Endothelial cell (in vitro differentiated cells): ENCODE data around the gene HOXC12. TPM values are rescaled to one million over a fixed set of nuclear protein-coding genes. Genes with fewer than 3 reads are reported as not detected.
A peak's percentile ranks its signal among the peaks of the same experiment; 100 is the strongest.

Experiments
- DNase-seq: peaks from one replicate; pipeline ENCODE4 v3.0.0; 2021; ENCODE audit warnings: low spot score
- H3K27ac Mint-ChIP-seq: one replicate; pipeline ENCODE4 v1.8.0; 2021; ENCODE audit warnings: mixed read lengths, inconsistent platforms; ENCODE audit not compliant: unreplicated experiment
- H3K27me3 Mint-ChIP-seq: one replicate; pipeline ENCODE4 v1.8.0; 2021; ENCODE audit warnings: mild to moderate bottlenecking, moderate library complexity, mixed read lengths, inconsistent platforms; ENCODE audit not compliant: unreplicated experiment
- H3K36me3 Mint-ChIP-seq: one replicate; pipeline ENCODE4 v1.8.0; 2021; ENCODE audit warnings: mild to moderate bottlenecking, low read depth, mixed read lengths, inconsistent platforms; ENCODE audit not compliant: unreplicated experiment
- H3K4me1 Mint-ChIP-seq: one replicate; pipeline ENCODE4 v1.8.0; 2021; ENCODE audit warnings: mild to moderate bottlenecking, mixed read lengths, inconsistent platforms; ENCODE audit not compliant: unreplicated experiment
- H3K4me3 Mint-ChIP-seq: one replicate; pipeline ENCODE4 v1.8.0; 2021; ENCODE audit warnings: mild to moderate bottlenecking, mixed read lengths, inconsistent platforms; ENCODE audit not compliant: unreplicated experiment
- H3K9me3 Mint-ChIP-seq: one replicate; pipeline ENCODE4 v1.8.0; 2021; ENCODE audit warnings: mixed read lengths, inconsistent platforms; ENCODE audit not compliant: unreplicated experiment
- total RNA-seq: library from RNA; stranded (reverse); fragmentation: NEBNext Ultra II Directional; extraction: Animal tissue kit (Norgen Biotek cat#: 25700); gene quantifications from one replicate; pipeline ENCODE4 v1.2.1, GENCODE V29; 2021; ENCODE audit not compliant: unreplicated experiment
- TF ChIP-seq, protein P1 (sequence below): fragments of 200-600 bp; sonication (generic); IDR thresholded peaks from one replicate; pipeline ENCODE4 v1.5.0; 2021; ENCODE audit warnings: antibody characterized with exemption; ENCODE audit not compliant: unreplicated experiment

The HOXC12 gene
- total RNA-seq, 1 donor from 2014 or later: 1.3 TPM

DNA sequence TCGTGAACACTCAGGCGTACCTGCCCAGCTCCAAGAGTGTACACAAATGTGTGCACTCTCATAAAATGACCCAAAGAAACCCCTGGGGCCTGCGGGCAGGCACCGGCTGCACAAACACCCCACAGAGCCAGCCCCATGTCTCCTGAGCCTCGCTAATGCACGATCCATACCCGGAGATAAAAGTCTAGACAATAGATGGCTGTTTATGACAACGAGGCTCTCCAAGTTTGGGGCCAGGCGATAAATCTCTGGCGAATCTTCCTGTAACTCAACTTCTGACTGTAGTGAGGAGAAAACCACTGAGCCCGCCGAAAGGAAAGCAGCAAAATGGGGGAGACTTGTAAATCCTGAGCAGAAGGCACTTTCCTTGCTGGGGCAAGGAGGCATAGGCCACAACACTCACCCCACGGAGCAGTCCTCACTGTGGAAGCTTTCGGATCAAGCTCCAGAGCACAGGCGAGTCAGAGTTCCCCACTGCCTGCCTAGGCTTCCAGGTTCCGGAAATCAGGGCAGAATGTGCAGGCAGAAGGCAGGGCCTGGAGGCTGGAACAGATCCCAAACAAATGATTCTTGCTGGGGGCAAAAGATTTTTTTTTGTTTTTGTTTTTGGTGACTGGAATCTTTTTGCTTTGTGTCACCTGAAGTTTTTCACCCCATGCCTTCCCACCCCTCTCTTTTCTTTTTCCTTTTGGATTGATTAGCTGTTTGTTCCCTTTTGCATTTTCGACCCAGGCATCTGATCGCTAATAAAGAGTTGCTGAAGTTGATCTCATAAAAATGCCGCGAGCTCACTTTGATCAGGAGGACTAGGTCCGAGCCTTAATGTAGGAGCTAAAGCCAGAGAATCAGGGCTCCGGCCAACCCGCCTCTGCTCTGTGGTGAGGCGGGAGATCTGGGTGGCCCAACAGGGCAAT lies 13.8 kb downstream of the HOXC12 start:
- peaks cover 47% of the 10 kb centered on the region for H3K27me3 Mint-ChIP-seq
- no peaks in the 10 kb centered on the region for H3K9me3 Mint-ChIP-seq
- no peak for DNase-seq
- TF ChIP-seq, protein P1, sequence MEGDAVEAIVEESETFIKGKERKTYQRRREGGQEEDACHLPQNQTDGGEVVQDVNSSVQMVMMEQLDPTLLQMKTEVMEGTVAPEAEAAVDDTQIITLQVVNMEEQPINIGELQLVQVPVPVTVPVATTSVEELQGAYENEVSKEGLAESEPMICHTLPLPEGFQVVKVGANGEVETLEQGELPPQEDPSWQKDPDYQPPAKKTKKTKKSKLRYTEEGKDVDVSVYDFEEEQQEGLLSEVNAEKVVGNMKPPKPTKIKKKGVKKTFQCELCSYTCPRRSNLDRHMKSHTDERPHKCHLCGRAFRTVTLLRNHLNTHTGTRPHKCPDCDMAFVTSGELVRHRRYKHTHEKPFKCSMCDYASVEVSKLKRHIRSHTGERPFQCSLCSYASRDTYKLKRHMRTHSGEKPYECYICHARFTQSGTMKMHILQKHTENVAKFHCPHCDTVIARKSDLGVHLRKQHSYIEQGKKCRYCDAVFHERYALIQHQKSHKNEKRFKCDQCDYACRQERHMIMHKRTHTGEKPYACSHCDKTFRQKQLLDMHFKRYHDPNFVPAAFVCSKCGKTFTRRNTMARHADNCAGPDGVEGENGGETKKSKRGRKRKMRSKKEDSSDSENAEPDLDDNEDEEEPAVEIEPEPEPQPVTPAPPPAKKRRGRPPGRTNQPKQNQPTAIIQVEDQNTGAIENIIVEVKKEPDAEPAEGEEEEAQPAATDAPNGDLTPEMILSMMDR: no peak
- no peak overlapping the region for H3K27ac Mint-ChIP-seq
- H3K4me1 Mint-ChIP-seq: peaks cover 42% of the 10 kb centered on the region
- H3K4me3 Mint-ChIP-seq: peak overlapping the region; percentile 26
- no peaks in the 10 kb centered on the region for H3K36me3 Mint-ChIP-seq

DNA sequence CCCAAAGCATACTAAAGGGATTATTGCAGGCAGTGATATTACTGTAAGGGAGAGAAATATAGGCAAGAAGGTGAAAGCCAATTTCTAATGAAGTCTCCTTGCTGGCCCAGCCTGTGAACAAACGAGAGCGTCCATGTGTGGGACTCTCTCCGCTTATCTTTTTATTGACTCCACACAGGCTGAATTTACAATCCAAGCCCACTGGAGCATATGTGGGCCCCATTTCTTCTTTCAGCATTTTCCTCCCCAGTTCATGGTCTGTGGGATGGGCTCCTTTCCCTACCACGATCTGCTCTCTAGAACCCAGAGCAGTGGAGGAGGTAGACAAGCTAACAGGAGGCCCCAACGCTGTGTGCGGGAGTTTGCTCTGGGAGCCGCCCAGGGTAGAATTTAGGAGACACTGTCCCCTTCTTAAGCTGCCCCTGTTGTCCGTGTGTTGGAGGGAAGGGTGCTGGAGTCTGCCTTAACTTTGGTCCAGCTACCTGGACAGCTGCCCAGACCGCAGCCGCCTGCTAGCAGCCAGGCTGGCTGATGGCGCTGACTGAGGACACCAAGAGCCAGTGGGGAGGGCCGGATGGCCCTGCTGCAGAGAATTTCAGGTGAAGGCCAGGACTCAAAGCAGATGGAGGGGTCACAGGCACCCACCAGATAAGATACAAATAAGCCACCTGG lies 15.0 kb downstream of the HOXC12 start:
- Mint-ChIP-seq H3K9me3 (no peaks in the 10 kb centered on the region), H3K4me3 (no peak overlapping the region), H3K4me1 (peaks cover 34% of the 10 kb centered on the region), H3K27me3 (peaks cover 45% of the 10 kb centered on the region), H3K36me3 (no peaks in the 10 kb centered on the region), H3K27ac (no peak overlapping the region)
- DNase-seq: no peak
- TF ChIP-seq, protein P1: no peak

DNA sequence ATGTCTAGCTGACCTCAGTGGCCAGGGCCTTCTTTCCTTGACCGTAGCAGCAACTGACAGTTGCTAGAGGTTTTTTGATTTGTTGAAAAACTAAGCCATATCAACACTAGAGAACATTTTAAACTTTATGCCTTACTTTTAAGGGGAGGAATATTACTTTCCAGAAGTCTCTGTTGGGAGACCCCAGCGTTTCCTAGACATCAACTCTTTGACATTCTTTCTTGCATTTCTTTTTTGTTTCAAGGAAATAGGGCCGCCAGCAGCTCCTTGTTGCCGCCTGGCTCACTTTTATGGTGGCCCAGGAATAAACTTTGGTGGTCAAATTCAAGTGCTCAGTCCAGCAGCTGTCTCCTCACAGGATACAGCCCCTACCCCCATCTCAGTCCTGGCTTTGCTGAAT lies 15.7 kb downstream of the HOXC12 start:
- H3K27ac Mint-ChIP-seq: no peak overlapping the region
- TF ChIP-seq, protein P1: no peak
- DNase-seq: no peak
- H3K4me3 Mint-ChIP-seq: no peak overlapping the region
- H3K4me1 Mint-ChIP-seq: peaks cover 31% of the 10 kb centered on the region
- peaks cover 48% of the 10 kb centered on the region for H3K27me3 Mint-ChIP-seq
- no peaks in the 10 kb centered on the region for H3K36me3 Mint-ChIP-seq
- H3K9me3 Mint-ChIP-seq: no peaks in the 10 kb centered on the region

DNA sequence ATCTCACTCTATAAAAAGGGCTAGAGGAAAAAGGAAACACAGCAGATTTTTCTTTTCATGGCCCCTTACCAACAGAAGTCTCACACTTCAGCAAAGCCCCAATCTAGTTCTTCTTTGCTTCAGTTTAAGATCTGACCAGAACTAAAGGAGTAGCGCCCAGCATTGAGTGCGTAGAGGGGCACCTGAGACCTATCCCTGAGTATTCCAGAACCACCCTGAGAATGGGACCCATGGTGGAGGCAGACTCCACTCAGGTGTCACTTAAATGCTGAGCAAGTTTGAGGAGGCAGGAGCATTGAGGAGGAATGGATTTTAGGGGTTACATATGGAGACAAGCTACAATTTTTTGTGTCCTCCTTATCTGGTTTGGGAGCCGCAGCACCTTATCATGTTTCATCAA lies 16.4 kb downstream of the HOXC12 start:
- H3K36me3 Mint-ChIP-seq: no peaks in the 10 kb centered on the region
- no peak overlapping the region for H3K4me3 Mint-ChIP-seq
- TF ChIP-seq, protein P1: no peak
- H3K4me1 Mint-ChIP-seq: peaks cover 29% of the 10 kb centered on the region
- DNase-seq: no peak
- no peak overlapping the region for H3K27ac Mint-ChIP-seq
- peaks cover 48% of the 10 kb centered on the region for H3K27me3 Mint-ChIP-seq
- no peaks in the 10 kb centered on the region for H3K9me3 Mint-ChIP-seq

- no peak overlapping the region for H3K4me3 Mint-ChIP-seq
- TF ChIP-seq, protein P1: no peak
- peaks cover 47% of the 10 kb centered on the region for H3K27me3 Mint-ChIP-seq
- H3K4me1 Mint-ChIP-seq: peaks cover 24% of the 10 kb centered on the region
- no peaks in the 10 kb centered on the region for H3K9me3 Mint-ChIP-seq
- H3K27ac Mint-ChIP-seq: no peak overlapping the region
- DNase-seq: no peak
- no peaks in the 10 kb centered on the region for H3K36me3 Mint-ChIP-seq
Measured at GRCh38 chr12:53971686-53972085, 17.0 kb downstream of the HOXC12 start.
